D341Med (cell line): ENCODE measurements around the gene VLDLR.

ENCODE experiments used
- DNase-seq: peaks from one replicate; pipeline ENCODE4 v3.0.0; 2012; ENCODE audit warnings: low spot score

VLDLR gene

DNA sequence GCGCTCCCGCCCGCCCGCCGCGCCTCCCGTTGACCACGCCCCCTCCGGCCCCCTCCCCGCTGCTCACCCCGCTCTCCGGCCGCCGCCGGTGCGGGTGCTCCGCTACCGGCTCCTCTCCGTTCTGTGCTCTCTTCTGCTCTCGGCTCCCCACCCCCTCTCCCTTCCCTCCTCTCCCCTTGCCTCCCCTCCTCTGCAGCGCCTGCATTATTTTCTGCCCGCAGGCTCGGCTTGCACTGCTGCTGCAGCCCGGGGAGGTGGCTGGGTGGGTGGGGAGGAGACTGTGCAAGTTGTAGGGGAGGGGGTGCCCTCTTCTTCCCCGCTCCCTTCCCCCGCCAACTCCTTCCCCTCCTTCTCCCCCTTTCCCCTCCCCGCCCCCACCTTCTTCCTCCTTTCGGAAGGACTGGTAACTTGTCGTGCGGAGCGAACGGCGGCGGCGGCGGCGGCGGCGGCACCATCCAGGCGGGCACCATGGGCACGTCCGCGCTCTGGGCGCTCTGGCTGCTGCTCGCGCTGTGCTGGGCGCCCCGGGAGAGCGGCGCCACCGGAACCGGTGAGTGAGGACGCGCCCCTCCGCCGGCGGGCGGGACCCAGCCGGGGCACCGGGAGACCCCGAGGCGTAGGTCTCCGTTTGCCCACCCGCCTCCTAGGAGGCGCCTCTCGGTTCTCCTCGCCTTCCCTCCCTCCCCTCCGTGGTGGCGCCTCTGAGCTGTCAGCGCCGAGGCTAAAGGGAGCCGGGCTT, at the start of gene VLDLR:
VLDLR (plus strand) TSS at position 66 of the 739 bp plus-strand sequence; CDS start at position 469, 403 bp downstream.
- peak; percentile 76 for DNase-seq

GRCh38 chr9:2574203-2574602, 47.4 kb upstream of the VLDLR start:
- DNase-seq, result no peak

DNA sequence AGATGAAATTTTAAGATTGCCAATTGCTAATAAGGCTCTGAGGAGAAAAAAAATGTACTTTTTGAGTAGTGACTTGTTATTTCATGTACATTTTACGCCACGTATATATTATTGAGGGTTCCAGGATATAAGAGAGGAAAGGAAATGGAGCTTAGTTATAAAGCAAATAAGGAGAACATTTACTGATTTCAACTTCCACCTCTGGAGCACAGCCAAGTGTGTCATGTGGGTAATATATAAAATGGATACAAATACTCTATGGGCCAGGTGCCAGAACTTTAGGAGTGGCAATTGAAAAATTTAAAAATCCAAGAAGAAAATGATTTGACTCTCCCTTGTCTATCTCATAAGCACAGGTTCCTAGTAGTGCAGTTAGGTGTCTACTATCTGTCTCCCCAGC, 45.0 kb upstream of the VLDLR start:
- DNase-seq, result no peak

DNA sequence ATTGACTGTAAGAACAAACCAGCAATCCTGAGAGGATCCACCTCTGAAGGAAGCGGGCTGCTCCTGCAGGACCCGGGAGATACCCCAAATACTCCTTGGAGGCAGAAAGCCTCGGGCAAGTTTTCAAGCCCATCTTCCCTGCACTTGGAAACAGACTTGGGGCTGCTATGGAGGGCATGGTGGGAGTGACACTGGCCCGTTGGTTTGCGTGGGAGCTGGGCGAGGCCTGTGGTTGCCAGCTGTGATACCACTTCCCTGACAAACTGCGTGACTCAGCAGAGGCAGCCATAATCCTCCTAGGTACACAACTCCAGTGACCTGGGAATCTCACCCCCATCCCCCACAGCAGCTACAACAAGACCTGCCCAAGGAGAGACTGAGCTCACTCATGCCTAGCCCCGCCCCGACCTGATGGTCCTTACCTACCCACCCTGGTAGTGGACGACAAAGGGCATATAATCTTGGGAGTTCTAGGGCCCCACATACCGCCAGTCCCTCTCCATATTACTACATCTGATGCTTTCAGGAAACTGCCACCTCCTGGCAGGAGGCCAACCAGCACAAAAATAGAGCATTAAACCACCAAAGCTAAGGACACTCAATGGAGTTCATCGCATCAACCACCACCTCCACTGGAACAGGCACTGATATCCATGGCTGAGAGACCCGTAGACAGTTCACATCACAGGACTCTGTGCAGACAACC, 38.1 kb upstream of the VLDLR start:
- DNase-seq, result no peak

DNA sequence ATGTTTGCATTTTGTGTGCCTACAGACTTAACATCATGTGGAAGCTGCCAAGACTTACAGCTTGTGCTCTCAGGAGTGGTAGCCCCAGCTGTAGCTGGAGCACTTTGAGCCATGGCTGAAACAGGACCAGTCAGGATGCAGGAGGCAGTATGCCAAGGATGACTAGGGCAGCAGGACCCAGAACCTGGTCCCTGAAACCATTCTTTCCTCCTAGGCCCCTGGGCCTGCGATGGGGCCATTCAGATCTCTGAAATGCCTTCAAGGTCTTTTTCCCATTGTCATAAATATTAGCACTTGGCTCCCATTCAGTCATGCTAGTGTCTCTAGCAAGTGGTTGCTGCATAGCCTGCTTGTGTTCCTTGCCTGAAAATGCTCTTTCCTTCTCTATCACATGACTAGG, 29.6 kb upstream of the VLDLR start:
- DNase-seq, result no peak

- DNase-seq, result no peak
Measured at GRCh38 chr9:2593744-2594143, 27.8 kb upstream of the VLDLR start.

- no peak for DNase-seq
Measured at GRCh38 chr9:2595973-2596372, 25.6 kb upstream of the VLDLR start.

- DNase-seq, result no peak
Measured at GRCh38 chr9:2597483-2597882, 24.1 kb upstream of the VLDLR start.

- DNase-seq, result no peak
Measured at GRCh38 chr9:2599896-2600295, 21.7 kb upstream of the VLDLR start.

DNA sequence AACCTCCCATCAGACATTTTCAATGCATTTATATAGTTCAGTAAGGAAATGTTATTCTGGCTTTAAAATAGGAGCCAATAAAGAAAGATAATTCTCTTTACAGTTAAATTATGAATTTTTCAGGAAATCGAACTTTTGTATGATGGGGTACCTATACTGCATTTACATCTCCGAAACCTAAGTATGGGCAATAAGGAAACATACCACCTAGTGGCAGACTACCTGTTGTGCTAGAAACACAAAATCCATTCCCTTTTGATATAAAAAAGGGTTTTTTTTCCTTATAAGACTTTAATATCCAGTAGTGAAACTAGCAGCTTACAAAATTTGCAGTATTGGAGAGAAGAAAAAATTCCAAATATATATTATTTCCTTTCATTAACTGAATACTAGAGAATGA, 21.3 kb upstream of the VLDLR start:
- DNase-seq, result no peak

GRCh38 chr9:2601785-2602378, 19.7 kb upstream of the VLDLR start:
- no peak for DNase-seq

GRCh38 chr9:2602704-2603116, 18.9 kb upstream of the VLDLR start:
- no peak for DNase-seq

- DNase-seq, result no peak
Measured at GRCh38 chr9:2603621-2604020, 18.0 kb upstream of the VLDLR start.

DNA sequence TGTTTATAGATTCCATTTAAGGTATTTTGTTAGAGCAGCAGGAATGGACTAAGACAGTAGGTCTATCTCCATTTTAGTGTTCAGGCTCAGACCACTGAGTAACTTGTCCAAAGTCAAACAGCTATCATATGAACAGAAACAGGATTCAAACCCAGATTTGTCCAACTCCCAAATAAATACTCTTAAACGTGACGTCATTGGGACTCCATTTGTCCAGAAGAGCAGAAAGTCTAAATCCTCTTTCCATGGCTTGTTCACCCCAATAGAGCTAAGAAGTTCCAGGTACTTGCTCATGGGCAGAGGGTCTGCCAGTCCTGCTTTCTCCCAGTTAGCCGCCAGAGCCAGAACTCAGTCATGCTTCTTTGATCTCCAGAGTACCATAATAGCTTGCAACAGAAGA, 16.3 kb upstream of the VLDLR start:
- DNase-seq, result no peak

GRCh38 chr9:2608276-2608675, 13.3 kb upstream of the VLDLR start:
- DNase-seq, result no peak

GRCh38 chr9:2610985-2611384, 10.6 kb upstream of the VLDLR start:
- no peak for DNase-seq

- DNase-seq, result no peak
Measured at GRCh38 chr9:2611961-2612360, 9.6 kb upstream of the VLDLR start.

DNA sequence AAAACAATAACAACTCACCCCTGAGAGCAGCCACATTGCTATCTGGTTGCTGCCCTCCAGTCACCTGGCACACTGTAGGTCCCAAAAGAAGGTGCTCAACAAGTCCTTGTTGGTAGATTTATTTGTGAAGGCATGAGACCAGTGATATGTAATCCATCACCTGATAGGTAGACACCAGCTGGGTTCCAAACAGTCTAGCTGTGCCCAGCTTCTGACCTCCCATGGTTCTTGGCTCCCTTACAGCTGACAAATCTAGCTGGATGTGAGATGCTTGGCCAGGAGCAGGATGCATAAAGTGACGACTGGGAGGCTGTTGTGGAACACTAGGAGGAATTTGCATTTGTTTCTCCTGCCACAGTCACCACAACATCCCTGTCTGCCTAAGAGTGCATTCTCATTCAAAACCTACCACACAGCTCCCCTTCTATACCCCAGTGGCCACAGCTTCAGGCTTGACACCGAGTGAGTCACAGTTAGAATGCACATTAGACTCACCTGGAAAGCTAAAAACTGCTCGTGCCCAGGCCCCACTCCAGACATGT, 7.8 kb upstream of the VLDLR start:
- no peak for DNase-seq

- no peak for DNase-seq
Measured at GRCh38 chr9:2615497-2615896, 6.1 kb upstream of the VLDLR start.

GRCh38 chr9:2616692-2617377, 4.8 kb upstream of the VLDLR start:
- no peak for DNase-seq

DNA sequence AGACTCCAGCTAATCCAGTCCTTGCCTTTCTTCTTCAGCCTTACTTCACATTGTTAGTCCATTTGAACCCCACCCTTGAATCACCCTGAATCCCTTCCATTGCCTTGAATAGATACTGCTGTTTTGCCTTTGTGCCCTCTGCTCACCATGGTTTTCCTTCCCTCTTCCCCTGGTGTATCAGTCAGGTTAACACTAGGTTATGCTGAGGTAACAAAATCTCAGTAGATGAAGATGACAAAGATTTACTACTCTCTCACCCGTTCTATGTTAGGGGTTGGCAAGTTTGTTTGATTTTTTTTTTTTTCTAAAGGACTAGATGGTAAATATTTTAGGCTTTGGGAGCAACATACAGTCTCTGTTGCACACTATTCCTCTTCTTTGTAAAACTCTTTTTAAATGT, 3.3 kb upstream of the VLDLR start:
- DNase-seq, result no peak

- peak; percentile 93 for DNase-seq
Measured at GRCh38 chr9:2620919-2621721, 467 bp upstream of the VLDLR start.
